Measurements from ENCODE around the gene RIC8A.
"Not testable (repeated sequence)": the region's sequence is repeated elsewhere in the genome, so short reads cannot be mapped to it uniquely, and the experiment has no call there.

DNA sequence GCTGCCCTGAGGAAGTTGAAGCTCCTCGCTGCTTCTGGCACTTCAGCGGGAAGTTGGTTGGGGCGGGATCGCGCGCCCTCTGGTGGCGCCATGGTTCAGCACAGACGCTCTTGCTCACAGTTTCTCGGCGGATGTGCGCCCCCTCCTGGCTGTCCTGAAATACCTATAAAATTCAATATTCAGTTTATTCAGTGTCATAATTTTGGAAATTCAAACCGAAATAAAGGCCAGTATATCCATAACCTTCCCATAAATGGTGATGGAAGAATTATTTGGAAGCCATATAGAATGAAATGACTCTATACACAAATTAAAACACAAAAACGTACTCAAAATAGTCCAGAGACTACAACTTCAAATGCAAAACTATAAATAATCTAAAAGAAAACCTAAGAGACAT, 27.3 kb upstream of the RIC8A start:
- TF ChIP-seq, protein P1, sequence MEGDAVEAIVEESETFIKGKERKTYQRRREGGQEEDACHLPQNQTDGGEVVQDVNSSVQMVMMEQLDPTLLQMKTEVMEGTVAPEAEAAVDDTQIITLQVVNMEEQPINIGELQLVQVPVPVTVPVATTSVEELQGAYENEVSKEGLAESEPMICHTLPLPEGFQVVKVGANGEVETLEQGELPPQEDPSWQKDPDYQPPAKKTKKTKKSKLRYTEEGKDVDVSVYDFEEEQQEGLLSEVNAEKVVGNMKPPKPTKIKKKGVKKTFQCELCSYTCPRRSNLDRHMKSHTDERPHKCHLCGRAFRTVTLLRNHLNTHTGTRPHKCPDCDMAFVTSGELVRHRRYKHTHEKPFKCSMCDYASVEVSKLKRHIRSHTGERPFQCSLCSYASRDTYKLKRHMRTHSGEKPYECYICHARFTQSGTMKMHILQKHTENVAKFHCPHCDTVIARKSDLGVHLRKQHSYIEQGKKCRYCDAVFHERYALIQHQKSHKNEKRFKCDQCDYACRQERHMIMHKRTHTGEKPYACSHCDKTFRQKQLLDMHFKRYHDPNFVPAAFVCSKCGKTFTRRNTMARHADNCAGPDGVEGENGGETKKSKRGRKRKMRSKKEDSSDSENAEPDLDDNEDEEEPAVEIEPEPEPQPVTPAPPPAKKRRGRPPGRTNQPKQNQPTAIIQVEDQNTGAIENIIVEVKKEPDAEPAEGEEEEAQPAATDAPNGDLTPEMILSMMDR (conservative IDR thresholded peaks at IDR 0.05; ENCODE audit: low read length): peak; percentile 26
- TF ChIP-seq EZH2phosphoT487 (IDR thresholded peaks at IDR 0.05; ENCODE audit: borderline replicate concordance): not testable (repeated sequence)
